Neural progenitor cell (in vitro differentiated cells): ENCODE results near the gene NUP93.

Experiments
- CTCF ChIP-seq: fragments of 200-600 bp; sonication (generic); IDR thresholded peaks from 2 replicates; pipeline ENCODE4 v1.5.1; 2017; ENCODE audit warnings: antibody characterized with exemption, mild to moderate bottlenecking
- EZH2 ChIP-seq: fragments of 200-600 bp; sonication (generic); IDR thresholded peaks from 2 replicates; pipeline ENCODE4 v1.6.1; 2017; ENCODE audit warnings: antibody characterized with exemption, mild to moderate bottlenecking, moderate library complexity

GRCh38 chr16:56690420-56691122 is 39.4 kb upstream of the NUP93 start:
- TF ChIP-seq EZH2 = no peak
- no peak for TF ChIP-seq CTCF
